WTC11 (cell line): Measurements from ENCODE around the gene SPRR5. TPM values are rescaled to one million over a fixed set of nuclear protein-coding genes. Genes with fewer than 3 reads are reported as not detected.

Experiments
- ATAC-seq: fragments of 200-7000 bp; cut with Tn5 transposase; 2 replicates; pipeline ENCODE4 v1.10.0; 2021; ENCODE audit warnings: mild to moderate bottlenecking, moderate library complexity
- CTCF ChIA-PET: fragments of 300-600 bp; sonication (Branson Sonifier 250); formaldehyde crosslinking; loops from one replicate; lab custom pipeline; 2021; ENCODE audit warnings: antibody characterized with exemption; lab: Charles Lee
- POLR2A ChIA-PET: fragments of 350-600 bp; sonication (Branson Sonifier 250); formaldehyde crosslinking; loops from one replicate; lab custom pipeline; 2021; ENCODE audit warnings: antibody characterized with exemption; lab: Charles Lee
- DNase-seq: peaks from one replicate; pipeline ENCODE4 v3.0.0; 2021; ENCODE audit warnings: low spot score
- H3K27ac Mint-ChIP-seq: 2 replicates; pipeline ENCODE4 v1.8.0; 2021; ENCODE audit warnings: mixed read lengths
- H3K27me3 Mint-ChIP-seq: 2 replicates; pipeline ENCODE4 v1.8.0; 2021; ENCODE audit warnings: low read depth, mild to moderate bottlenecking, moderate library complexity, mixed read lengths
- H3K36me3 Mint-ChIP-seq: 2 replicates; pipeline ENCODE4 v1.8.0; 2021; ENCODE audit warnings: mixed read lengths
- H3K4me1 Mint-ChIP-seq: 2 replicates; pipeline ENCODE4 v1.8.0; 2022; ENCODE audit warnings: mixed read lengths
- H3K4me3 Mint-ChIP-seq: 2 replicates; pipeline ENCODE4 v1.8.0; 2021; ENCODE audit warnings: mild to moderate bottlenecking, moderate library complexity, mixed read lengths
- H3K9me3 Mint-ChIP-seq: 2 replicates; pipeline ENCODE4 v1.8.0; 2021; ENCODE audit warnings: mixed read lengths
- GTF2I ChIP-seq: fragments of 250-450 bp; sonication (Bioruptor Pico); conservative IDR thresholded peaks from 2 replicates; pipeline ENCODE4 v1.4.0; 2021; ENCODE audit warnings: mild to moderate bottlenecking
- NFYB ChIP-seq: sonication (generic); formaldehyde crosslinking; conservative IDR thresholded peaks from 2 replicates; pipeline ENCODE4 v1.8.0; 2022; ENCODE audit warnings: low read depth, missing genetic modification reagents
- NR1H2 ChIP-seq: sonication (generic); formaldehyde crosslinking; IDR thresholded peaks from 2 replicates; pipeline ENCODE4 v1.9.0; 2021; ENCODE audit warnings: mild to moderate bottlenecking, moderate library complexity, missing genetic modification reagents
- ZNF263 ChIP-seq: sonication (generic); formaldehyde crosslinking; IDR thresholded peaks from 2 replicates; pipeline ENCODE4 v1.8.1; 2022; ENCODE audit warnings: low read depth, mild to moderate bottlenecking, moderate library complexity, missing genetic modification reagents
- total RNA-seq: library from RNA; stranded (reverse); gene quantifications from 3 replicates; pipeline ENCODE4 v1.2.3, GENCODE V29; 2021
- TF ChIP-seq, protein P1 (sequence below): fragments of 250-450 bp; sonication (Bioruptor Pico); IDR thresholded peaks from 2 replicates; pipeline ENCODE4 v1.9.0; 2021; ENCODE audit warnings: mild to moderate bottlenecking, borderline replicate concordance
- TF ChIP-seq, protein P2 (sequence below): sonication (generic); formaldehyde crosslinking; IDR thresholded peaks from 2 replicates; pipeline ENCODE4 v1.8.0; 2023; ENCODE audit warnings: mild to moderate bottlenecking, missing genetic modification reagents
- TF ChIP-seq, protein P3 (sequence below): sonication (generic); formaldehyde crosslinking; IDR thresholded peaks from 2 replicates; pipeline ENCODE4 v1.8.0; 2022; ENCODE audit warnings: mild to moderate bottlenecking, missing genetic modification reagents
- TF ChIP-seq, protein P4 (sequence below): fragments of 200-600 bp; IDR thresholded peaks from 2 replicates; pipeline ENCODE4 v1.8.0; 2022; ENCODE audit warnings: antibody characterized with exemption
- TF ChIP-seq, protein P5 (sequence below): sonication (generic); formaldehyde crosslinking; IDR thresholded peaks from 2 replicates; pipeline ENCODE4 v1.8.0; 2022; ENCODE audit warnings: missing genetic modification reagents
- TF ChIP-seq, protein P6 (sequence below): sonication (generic); formaldehyde crosslinking; IDR thresholded peaks from 2 replicates; pipeline ENCODE4 v1.8.1; 2023; ENCODE audit warnings: mild to moderate bottlenecking, moderate library complexity, missing genetic modification reagents

The SPRR5 gene
- total RNA-seq, 1 experiment from 2014 or later, result not detected

DNA sequence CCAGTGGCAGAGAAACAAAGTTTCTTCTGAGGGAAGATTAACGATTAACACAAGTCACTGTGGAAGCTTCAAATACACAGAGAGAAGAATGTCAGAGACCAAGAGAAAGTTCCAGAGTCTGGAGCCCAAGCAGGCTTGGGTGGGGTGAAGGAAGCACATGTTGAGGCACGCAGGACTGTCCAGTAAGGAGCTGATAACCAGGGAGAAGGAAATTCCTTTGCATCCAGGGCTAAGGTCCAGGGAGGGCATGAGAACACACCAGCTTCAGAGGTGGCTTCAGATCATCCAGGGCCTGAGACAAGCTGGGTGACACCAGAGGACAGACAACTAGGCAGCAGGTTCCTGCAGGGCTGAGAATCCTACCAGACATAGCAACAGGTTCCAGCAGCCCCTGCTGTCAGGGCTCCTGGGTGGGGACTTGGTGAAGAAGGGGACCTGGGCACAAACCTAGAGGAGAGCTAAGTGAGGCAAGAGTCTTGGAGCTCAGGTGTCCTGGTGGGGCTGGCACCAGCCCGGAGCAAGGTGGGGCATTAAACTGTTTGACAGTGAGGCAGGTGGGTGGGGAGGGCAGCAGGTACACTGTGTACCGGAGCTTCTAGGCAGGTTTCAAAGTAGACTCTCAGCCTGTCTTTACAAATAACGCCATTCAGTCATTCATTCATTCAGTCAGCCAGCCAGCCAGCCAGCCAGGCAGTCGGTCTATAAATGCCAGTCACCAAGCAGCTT is 34.3 kb downstream of the SPRR5 start:
- CTCF ChIA-PET, result interaction anchor here (1.1 to 1.5 kb wide), 2 partner anchors 20 to 211 kb away, joined by 3 to 6 read pairs; no protein-coding TSS in a partner anchor
- 0 out of 2 replicates have a peak, but pooled peaks cover 7% of the 10 kb centered on the region for H3K4me1 Mint-ChIP-seq
- no peaks in the 10 kb centered on the region for H3K36me3 Mint-ChIP-seq
- TF ChIP-seq, protein P1, sequence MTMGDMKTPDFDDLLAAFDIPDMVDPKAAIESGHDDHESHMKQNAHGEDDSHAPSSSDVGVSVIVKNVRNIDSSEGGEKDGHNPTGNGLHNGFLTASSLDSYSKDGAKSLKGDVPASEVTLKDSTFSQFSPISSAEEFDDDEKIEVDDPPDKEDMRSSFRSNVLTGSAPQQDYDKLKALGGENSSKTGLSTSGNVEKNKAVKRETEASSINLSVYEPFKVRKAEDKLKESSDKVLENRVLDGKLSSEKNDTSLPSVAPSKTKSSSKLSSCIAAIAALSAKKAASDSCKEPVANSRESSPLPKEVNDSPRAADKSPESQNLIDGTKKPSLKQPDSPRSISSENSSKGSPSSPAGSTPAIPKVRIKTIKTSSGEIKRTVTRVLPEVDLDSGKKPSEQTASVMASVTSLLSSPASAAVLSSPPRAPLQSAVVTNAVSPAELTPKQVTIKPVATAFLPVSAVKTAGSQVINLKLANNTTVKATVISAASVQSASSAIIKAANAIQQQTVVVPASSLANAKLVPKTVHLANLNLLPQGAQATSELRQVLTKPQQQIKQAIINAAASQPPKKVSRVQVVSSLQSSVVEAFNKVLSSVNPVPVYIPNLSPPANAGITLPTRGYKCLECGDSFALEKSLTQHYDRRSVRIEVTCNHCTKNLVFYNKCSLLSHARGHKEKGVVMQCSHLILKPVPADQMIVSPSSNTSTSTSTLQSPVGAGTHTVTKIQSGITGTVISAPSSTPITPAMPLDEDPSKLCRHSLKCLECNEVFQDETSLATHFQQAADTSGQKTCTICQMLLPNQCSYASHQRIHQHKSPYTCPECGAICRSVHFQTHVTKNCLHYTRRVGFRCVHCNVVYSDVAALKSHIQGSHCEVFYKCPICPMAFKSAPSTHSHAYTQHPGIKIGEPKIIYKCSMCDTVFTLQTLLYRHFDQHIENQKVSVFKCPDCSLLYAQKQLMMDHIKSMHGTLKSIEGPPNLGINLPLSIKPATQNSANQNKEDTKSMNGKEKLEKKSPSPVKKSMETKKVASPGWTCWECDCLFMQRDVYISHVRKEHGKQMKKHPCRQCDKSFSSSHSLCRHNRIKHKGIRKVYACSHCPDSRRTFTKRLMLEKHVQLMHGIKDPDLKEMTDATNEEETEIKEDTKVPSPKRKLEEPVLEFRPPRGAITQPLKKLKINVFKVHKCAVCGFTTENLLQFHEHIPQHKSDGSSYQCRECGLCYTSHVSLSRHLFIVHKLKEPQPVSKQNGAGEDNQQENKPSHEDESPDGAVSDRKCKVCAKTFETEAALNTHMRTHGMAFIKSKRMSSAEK, result no peak
- ATAC-seq (no peak), DNase-seq (no peak)
- POLR2A ChIA-PET, result no interaction called here
- H3K27me3 Mint-ChIP-seq, result peaks cover 24% of the 10 kb centered on the region
- no peaks in the 10 kb centered on the region for H3K9me3 Mint-ChIP-seq
- no peak overlapping the region for H3K27ac Mint-ChIP-seq
- H3K4me3 Mint-ChIP-seq, result no peak overlapping the region

DNA sequence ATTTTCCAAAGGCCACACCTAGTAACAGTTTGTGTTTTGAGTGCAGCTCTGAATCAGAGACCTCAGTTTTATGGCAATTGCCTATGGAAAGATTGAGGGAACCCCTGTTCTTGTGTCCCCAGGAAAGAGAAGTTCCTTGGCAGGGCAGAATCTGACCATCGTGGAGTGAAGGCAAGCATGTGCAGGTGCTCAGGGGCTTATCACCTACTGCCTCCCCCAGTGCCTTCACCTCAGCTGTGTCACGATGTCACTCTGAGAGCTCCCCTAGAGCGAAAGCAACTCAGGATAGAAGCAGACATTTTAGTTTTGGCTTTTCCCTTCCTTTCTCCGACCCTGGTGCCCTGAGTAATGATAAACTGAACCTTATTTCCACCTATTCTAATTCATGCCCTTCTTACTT is 35.1 kb downstream of the SPRR5 start:
- Mint-ChIP-seq H3K4me1 (0 out of 2 replicates have a peak, but pooled peaks cover 7% of the 10 kb centered on the region), H3K27ac (no peak overlapping the region), H3K36me3 (no peaks in the 10 kb centered on the region), H3K9me3 (no peaks in the 10 kb centered on the region), H3K4me3 (no peak overlapping the region), H3K27me3 (peaks cover 25% of the 10 kb centered on the region)
- DNase-seq (no peak), ATAC-seq (no peak)
- TF ChIP-seq, protein P2, sequence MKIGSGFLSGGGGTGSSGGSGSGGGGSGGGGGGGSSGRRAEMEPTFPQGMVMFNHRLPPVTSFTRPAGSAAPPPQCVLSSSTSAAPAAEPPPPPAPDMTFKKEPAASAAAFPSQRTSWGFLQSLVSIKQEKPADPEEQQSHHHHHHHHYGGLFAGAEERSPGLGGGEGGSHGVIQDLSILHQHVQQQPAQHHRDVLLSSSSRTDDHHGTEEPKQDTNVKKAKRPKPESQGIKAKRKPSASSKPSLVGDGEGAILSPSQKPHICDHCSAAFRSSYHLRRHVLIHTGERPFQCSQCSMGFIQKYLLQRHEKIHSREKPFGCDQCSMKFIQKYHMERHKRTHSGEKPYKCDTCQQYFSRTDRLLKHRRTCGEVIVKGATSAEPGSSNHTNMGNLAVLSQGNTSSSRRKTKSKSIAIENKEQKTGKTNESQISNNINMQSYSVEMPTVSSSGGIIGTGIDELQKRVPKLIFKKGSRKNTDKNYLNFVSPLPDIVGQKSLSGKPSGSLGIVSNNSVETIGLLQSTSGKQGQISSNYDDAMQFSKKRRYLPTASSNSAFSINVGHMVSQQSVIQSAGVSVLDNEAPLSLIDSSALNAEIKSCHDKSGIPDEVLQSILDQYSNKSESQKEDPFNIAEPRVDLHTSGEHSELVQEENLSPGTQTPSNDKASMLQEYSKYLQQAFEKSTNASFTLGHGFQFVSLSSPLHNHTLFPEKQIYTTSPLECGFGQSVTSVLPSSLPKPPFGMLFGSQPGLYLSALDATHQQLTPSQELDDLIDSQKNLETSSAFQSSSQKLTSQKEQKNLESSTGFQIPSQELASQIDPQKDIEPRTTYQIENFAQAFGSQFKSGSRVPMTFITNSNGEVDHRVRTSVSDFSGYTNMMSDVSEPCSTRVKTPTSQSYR (CRISPR knock-in tag), result no peak
- TF ChIP-seq, protein P3, sequence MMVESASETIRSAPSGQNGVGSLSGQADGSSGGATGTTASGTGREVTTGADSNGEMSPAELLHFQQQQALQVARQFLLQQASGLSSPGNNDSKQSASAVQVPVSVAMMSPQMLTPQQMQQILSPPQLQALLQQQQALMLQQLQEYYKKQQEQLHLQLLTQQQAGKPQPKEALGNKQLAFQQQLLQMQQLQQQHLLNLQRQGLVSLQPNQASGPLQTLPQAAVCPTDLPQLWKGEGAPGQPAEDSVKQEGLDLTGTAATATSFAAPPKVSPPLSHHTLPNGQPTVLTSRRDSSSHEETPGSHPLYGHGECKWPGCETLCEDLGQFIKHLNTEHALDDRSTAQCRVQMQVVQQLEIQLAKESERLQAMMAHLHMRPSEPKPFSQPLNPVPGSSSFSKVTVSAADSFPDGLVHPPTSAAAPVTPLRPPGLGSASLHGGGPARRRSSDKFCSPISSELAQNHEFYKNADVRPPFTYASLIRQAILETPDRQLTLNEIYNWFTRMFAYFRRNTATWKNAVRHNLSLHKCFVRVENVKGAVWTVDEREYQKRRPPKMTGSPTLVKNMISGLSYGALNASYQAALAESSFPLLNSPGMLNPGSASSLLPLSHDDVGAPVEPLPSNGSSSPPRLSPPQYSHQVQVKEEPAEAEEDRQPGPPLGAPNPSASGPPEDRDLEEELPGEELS (CRISPR knock-in tag), result no peak
- no peak for TF ChIP-seq GTF2I
- POLR2A ChIA-PET, result no interaction called here
- CTCF ChIA-PET, result interaction anchor here (1.1 to 1.5 kb wide), 2 partner anchors 21 to 211 kb away, joined by 3 to 6 read pairs; no protein-coding TSS in a partner anchor

DNA sequence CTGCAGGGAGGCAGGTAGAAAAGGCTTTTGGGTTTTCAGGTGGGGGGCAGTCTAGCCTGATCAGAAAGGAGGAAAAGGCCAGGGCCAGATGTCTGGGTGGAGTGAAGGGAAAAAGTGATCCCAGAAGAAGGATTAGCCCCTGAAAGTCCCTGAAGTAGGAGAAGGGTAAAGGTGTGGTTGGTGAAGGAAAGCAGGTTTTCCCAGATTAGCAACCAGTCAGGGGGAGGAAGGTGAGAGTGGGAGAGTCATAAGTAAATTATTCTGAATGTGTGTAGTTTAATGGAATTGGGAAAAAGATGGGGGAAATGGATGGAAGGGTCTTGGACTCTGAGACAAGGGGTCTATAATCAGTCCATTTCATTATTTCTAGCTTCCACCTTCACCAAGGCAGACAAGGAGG is 36.2 kb downstream of the SPRR5 start:
- Mint-ChIP-seq H3K4me3 (no peak overlapping the region), H3K36me3 (no peaks in the 10 kb centered on the region), H3K9me3 (no peaks in the 10 kb centered on the region), H3K27ac (no peak overlapping the region), H3K27me3 (peaks cover 23% of the 10 kb centered on the region), H3K4me1 (0 out of 2 replicates have a peak, but pooled peaks cover 7% of the 10 kb centered on the region)
- ATAC-seq (no peak), DNase-seq (no peak)
- POLR2A ChIA-PET, result no interaction called here
- CTCF ChIA-PET, result interaction anchor here (1.3 kb wide), 1 partner anchor 209 kb away, joined by 4 read pairs; no protein-coding TSS in a partner anchor
- TF ChIP-seq, protein P4, sequence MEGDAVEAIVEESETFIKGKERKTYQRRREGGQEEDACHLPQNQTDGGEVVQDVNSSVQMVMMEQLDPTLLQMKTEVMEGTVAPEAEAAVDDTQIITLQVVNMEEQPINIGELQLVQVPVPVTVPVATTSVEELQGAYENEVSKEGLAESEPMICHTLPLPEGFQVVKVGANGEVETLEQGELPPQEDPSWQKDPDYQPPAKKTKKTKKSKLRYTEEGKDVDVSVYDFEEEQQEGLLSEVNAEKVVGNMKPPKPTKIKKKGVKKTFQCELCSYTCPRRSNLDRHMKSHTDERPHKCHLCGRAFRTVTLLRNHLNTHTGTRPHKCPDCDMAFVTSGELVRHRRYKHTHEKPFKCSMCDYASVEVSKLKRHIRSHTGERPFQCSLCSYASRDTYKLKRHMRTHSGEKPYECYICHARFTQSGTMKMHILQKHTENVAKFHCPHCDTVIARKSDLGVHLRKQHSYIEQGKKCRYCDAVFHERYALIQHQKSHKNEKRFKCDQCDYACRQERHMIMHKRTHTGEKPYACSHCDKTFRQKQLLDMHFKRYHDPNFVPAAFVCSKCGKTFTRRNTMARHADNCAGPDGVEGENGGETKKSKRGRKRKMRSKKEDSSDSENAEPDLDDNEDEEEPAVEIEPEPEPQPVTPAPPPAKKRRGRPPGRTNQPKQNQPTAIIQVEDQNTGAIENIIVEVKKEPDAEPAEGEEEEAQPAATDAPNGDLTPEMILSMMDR, result no peak
- TF ChIP-seq NFYB (CRISPR knock-in tag) (no peak), NR1H2 (no peak), ZNF263 (CRISPR knock-in tag) (no peak)
- TF ChIP-seq, protein P5, sequence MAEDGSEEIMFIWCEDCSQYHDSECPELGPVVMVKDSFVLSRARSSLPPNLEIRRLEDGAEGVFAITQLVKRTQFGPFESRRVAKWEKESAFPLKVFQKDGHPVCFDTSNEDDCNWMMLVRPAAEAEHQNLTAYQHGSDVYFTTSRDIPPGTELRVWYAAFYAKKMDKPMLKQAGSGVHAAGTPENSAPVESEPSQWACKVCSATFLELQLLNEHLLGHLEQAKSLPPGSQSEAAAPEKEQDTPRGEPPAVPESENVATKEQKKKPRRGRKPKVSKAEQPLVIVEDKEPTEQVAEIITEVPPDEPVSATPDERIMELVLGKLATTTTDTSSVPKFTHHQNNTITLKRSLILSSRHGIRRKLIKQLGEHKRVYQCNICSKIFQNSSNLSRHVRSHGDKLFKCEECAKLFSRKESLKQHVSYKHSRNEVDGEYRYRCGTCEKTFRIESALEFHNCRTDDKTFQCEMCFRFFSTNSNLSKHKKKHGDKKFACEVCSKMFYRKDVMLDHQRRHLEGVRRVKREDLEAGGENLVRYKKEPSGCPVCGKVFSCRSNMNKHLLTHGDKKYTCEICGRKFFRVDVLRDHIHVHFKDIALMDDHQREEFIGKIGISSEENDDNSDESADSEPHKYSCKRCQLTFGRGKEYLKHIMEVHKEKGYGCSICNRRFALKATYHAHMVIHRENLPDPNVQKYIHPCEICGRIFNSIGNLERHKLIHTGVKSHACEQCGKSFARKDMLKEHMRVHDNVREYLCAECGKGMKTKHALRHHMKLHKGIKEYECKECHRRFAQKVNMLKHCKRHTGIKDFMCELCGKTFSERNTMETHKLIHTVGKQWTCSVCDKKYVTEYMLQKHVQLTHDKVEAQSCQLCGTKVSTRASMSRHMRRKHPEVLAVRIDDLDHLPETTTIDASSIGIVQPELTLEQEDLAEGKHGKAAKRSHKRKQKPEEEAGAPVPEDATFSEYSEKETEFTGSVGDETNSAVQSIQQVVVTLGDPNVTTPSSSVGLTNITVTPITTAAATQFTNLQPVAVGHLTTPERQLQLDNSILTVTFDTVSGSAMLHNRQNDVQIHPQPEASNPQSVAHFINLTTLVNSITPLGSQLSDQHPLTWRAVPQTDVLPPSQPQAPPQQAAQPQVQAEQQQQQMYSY (CRISPR knock-in tag), result no peak
- TF ChIP-seq, protein P6, sequence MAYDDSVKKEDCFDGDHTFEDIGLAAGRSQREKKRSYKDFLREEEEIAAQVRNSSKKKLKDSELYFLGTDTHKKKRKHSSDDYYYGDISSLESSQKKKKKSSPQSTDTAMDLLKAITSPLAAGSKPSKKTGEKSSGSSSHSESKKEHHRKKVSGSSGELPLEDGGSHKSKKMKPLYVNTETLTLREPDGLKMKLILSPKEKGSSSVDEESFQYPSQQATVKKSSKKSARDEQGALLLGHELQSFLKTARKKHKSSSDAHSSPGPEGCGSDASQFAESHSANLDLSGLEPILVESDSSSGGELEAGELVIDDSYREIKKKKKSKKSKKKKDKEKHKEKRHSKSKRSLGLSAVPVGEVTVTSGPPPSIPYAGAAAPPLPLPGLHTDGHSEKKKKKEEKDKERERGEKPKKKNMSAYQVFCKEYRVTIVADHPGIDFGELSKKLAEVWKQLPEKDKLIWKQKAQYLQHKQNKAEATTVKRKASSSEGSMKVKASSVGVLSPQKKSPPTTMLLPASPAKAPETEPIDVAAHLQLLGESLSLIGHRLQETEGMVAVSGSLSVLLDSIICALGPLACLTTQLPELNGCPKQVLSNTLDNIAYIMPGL, result no peak
